Neural crest cell (in vitro differentiated cells): ENCODE data around the gene NUAK2. TPM values are rescaled to one million over a fixed set of nuclear protein-coding genes. Genes with fewer than 3 reads are reported as not detected.

Experiments
- DNase-seq: peaks from one replicate; pipeline ENCODE4 v3.0.0; 2021; ENCODE audit warnings: low read depth, mixed read lengths, low spot score
- H3K27ac Mint-ChIP-seq: one replicate; pipeline ENCODE4 v1.8.0; 2021; ENCODE audit warnings: mild to moderate bottlenecking, mixed read lengths; ENCODE audit not compliant: unreplicated experiment
- H3K27me3 Mint-ChIP-seq: 2 replicates; pipeline ENCODE4 v1.8.0; 2021; ENCODE audit warnings: low read depth, mild to moderate bottlenecking, mixed read lengths
- H3K36me3 Mint-ChIP-seq: 2 replicates; pipeline ENCODE4 v1.8.0; 2021; ENCODE audit warnings: low read depth, mild to moderate bottlenecking, mixed read lengths
- H3K4me1 Mint-ChIP-seq: 2 replicates; pipeline ENCODE4 v1.8.0; 2021; ENCODE audit warnings: mixed read lengths
- H3K4me3 Mint-ChIP-seq: one replicate; pipeline ENCODE4 v1.8.0; 2021; ENCODE audit warnings: mild to moderate bottlenecking, mixed read lengths
- H3K9me3 Mint-ChIP-seq: 2 replicates; pipeline ENCODE4 v1.8.0; 2021; ENCODE audit warnings: mixed read lengths
- total RNA-seq: library from RNA; stranded (reverse); gene quantifications from 2 replicates; pipeline ENCODE4 v1.2.1, GENCODE V29; 2021
- TF ChIP-seq, protein P1 (sequence below): fragments of 200-600 bp; sonication (generic); conservative IDR thresholded peaks from 2 replicates; pipeline ENCODE4 v1.5.0; 2021; ENCODE audit warnings: antibody characterized with exemption, mild to moderate bottlenecking

Gene NUAK2
- total RNA-seq, 1 donor from 2014 or later: 15.4 TPM

DNA sequence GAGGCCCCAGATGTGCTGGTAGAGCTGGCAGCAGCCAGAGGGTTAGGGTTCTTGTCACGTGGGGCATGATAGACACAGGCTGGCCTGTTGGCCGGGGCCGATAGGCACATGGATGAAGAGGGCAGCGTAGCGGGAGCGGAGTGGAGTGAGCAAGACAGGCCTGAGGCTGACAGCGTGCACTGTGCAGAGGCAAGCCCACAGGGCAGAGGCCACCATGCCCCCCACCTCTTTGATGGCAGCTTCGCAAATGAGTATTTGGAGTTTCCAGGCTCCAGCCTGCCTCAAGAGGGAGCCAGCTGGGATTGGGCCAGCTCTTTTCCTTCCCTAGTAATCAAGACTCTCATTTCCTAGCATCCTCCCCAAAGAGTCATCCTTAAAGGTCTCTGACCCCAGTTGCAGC is 50.3 kb downstream of the NUAK2 start:
- no peaks in the 10 kb centered on the region for H3K36me3 Mint-ChIP-seq
- no peak overlapping the region for H3K4me3 Mint-ChIP-seq
- H3K27me3 Mint-ChIP-seq: no peaks in the 10 kb centered on the region
- DNase-seq: no peak
- H3K9me3 Mint-ChIP-seq: no peaks in the 10 kb centered on the region
- H3K27ac Mint-ChIP-seq: no peak overlapping the region
- TF ChIP-seq, protein P1, sequence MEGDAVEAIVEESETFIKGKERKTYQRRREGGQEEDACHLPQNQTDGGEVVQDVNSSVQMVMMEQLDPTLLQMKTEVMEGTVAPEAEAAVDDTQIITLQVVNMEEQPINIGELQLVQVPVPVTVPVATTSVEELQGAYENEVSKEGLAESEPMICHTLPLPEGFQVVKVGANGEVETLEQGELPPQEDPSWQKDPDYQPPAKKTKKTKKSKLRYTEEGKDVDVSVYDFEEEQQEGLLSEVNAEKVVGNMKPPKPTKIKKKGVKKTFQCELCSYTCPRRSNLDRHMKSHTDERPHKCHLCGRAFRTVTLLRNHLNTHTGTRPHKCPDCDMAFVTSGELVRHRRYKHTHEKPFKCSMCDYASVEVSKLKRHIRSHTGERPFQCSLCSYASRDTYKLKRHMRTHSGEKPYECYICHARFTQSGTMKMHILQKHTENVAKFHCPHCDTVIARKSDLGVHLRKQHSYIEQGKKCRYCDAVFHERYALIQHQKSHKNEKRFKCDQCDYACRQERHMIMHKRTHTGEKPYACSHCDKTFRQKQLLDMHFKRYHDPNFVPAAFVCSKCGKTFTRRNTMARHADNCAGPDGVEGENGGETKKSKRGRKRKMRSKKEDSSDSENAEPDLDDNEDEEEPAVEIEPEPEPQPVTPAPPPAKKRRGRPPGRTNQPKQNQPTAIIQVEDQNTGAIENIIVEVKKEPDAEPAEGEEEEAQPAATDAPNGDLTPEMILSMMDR: no peak
- H3K4me1 Mint-ChIP-seq: peaks cover 37% of the 10 kb centered on the region

DNA sequence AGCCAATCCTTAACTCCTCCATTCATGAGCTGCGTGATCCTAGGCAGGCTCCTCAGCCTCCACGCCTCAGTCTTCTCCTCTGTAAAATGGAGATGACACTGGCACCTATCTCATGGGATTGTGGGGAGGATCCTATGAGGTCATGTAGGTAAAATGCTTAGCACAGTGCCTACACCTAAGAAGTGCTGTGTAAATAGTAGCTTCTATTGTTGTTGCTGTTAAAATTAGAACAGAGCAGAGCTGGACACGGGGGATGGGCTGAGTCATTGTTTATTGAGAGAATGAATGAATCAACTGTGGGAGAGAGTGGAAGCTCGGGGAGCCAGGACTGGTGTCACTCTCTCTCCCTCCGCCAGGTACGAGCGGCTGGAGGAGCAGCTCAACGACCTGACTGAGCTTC is 50.8 kb downstream of the NUAK2 start:
- Mint-ChIP-seq H3K27me3 (no peaks in the 10 kb centered on the region), H3K36me3 (no peaks in the 10 kb centered on the region), H3K4me1 (peaks cover 37% of the 10 kb centered on the region), H3K9me3 (no peaks in the 10 kb centered on the region), H3K4me3 (no peak overlapping the region), H3K27ac (no peak overlapping the region)
- DNase-seq: no peak
- TF ChIP-seq, protein P1: no peak

DNA sequence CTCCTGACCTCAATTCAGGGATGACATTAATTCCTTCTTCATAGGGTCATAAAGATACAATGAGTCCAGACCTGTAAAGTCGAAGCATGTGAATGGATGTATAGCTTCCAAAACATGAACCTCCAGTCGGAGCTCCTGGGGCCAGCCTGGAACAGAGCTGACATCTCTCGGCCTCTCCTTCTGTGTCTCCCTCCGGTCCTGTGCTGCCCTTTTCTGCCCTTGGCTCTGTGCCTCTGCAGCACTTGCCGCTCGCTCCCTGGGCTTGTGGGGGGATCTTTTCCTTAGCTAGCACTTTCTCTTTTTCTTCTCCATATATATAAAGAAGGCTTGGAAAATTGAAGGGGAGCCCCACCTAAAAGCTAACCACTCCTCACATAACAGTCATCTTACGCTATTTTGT is 51.3 kb downstream of the NUAK2 start:
- peaks cover 37% of the 10 kb centered on the region for H3K4me1 Mint-ChIP-seq
- no peak for DNase-seq
- TF ChIP-seq, protein P1: no peak
- H3K9me3 Mint-ChIP-seq: no peaks in the 10 kb centered on the region
- H3K27ac Mint-ChIP-seq: no peak overlapping the region
- H3K27me3 Mint-ChIP-seq: no peaks in the 10 kb centered on the region
- no peaks in the 10 kb centered on the region for H3K36me3 Mint-ChIP-seq
- no peak overlapping the region for H3K4me3 Mint-ChIP-seq

DNA sequence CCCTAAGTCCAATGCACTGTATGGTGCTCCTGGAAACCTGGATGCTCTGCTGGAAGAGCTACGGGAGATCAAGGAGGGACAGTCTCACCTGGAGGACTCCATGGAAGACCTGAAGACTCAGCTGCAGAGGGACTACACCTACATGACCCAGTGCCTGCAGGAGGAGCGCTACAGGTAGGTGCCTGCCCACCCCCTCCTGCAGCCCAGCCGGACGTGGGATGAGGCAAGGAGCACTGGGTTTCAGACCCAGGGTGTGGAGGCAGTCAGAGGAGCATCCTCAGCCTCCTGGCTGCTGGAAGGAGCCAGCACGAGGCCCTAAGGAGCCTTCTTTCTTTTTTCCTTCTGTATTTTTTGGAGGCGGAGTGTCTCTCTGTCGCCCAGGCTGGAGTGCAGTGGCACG is 51.8 kb downstream of the NUAK2 start:
- Mint-ChIP-seq H3K9me3 (no peaks in the 10 kb centered on the region), H3K36me3 (no peaks in the 10 kb centered on the region), H3K4me1 (peaks cover 37% of the 10 kb centered on the region), H3K27ac (no peak overlapping the region), H3K4me3 (no peak overlapping the region), H3K27me3 (no peaks in the 10 kb centered on the region)
- no peak for DNase-seq
- TF ChIP-seq, protein P1: no peak

DNA sequence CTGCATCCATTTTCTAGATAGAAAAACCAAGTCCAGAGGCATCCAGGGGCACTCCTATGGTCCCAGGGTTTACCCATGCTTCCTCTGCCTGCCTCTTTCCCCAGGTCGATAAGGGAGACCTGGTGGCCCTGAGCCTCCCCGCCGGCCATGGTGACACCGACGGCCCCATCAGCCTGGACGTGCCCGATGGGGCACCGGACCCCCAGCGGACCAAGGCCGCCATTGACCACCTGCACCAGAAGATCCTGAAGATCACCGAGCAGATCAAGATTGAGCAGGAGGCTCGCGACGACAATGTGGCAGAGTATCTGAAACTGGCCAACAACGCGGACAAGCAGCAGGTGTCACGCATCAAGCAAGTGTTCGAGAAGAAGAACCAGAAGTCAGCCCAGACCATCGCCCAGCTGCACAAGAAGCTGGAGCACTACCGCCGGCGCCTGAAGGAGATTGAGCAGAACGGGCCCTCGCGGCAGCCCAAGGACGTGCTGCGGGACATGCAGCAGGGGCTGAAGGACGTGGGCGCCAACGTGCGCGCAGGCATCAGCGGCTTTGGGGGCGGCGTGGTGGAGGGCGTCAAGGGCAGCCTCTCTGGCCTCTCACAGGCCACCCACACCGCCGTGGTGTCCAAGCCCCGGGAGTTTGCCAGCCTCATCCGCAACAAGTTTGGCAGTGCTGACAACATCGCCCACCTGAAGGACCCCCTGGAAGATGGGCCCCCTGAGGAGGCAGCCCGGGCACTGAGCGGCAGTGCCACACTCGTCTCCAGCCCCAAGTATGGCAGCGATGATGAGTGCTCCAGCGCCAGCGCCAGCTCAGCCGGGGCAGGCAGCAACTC is 52.5 kb downstream of the NUAK2 start:
- Mint-ChIP-seq H3K36me3 (no peaks in the 10 kb centered on the region), H3K27me3 (no peaks in the 10 kb centered on the region), H3K27ac (no peak overlapping the region), H3K9me3 (no peaks in the 10 kb centered on the region), H3K4me1 (peaks cover 34% of the 10 kb centered on the region), H3K4me3 (no peak overlapping the region)
- TF ChIP-seq, protein P1: no peak
- no peak for DNase-seq
